Esophagus (tissue), 2 donors: ENCODE results near the gene AVP. TPM values are rescaled to one million over a fixed set of nuclear protein-coding genes. Genes with fewer than 3 reads are reported as not detected.

Experiments used
- H3K27ac ChIP-seq, 2 donors: one replicate each; pipeline ENCODE4 v1.5.1; 2013; ENCODE audit warnings: low read depth in 2 of 2, mild to moderate bottlenecking in 2 of 2, inconsistent platforms in 1 of 2, low read length in 1 of 2, moderate library complexity in 1 of 2
- H3K27me3 ChIP-seq, 2 donors: one replicate each; pipeline ENCODE4 v1.6.1; 2013; ENCODE audit warnings: low read length in 2 of 2, control low read depth in 1 of 2, mild to moderate bottlenecking in 1 of 2; ENCODE audit not compliant: insufficient read depth in 2 of 2, control insufficient read depth in 1 of 2
- H3K36me3 ChIP-seq, 2 donors: one replicate each; pipeline ENCODE4 v1.6.1; 2013; ENCODE audit warnings: low read length in 1 of 2; ENCODE audit not compliant: control insufficient read depth in 2 of 2, insufficient read depth in 2 of 2
- H3K4me1 ChIP-seq, 2 donors: one replicate each; pipeline ENCODE4 v1.6.1; 2013; ENCODE audit warnings: low read length in 1 of 2; ENCODE audit not compliant: control insufficient read depth in 2 of 2, insufficient read depth in 2 of 2
- H3K4me3 ChIP-seq, 2 donors: one replicate each; pipeline ENCODE4 v1.5.1; 2013; ENCODE audit warnings: low read length in 2 of 2, mild to moderate bottlenecking in 2 of 2, low read depth in 1 of 2, moderate library complexity in 1 of 2
- H3K9me3 ChIP-seq, 2 donors: one replicate each; pipeline ENCODE4 v1.6.1; 2013; ENCODE audit warnings: mild to moderate bottlenecking in 2 of 2, low read depth in 1 of 2, low read length in 1 of 2, moderate library complexity in 1 of 2; ENCODE audit not compliant: control insufficient read depth in 2 of 2, insufficient read depth in 1 of 2
- WGBS, 2 donors: extraction: QIAGEN DNeasy Blood & Tissue Kit; methylation state at CpG; one replicate each; pipeline ENCODE4 v1.1.7; 2013; 5-methylcytosine and 5-hydroxymethylcytosine counted together
- polyA plus RNA-seq, 2 donors: library from polyadenylated mRNA; stranded (reverse); fragments of 200-250 nt; gene quantifications; one replicate each; pipeline ENCODE4 v1.2.3, GENCODE V29; 2013
- donor health status: healthy with polysubstance abuse.
- donor health status: Bipolar disorder and iron deficiency.

AVP gene
- polyA plus RNA-seq, 2 donors, result not detected

DNA sequence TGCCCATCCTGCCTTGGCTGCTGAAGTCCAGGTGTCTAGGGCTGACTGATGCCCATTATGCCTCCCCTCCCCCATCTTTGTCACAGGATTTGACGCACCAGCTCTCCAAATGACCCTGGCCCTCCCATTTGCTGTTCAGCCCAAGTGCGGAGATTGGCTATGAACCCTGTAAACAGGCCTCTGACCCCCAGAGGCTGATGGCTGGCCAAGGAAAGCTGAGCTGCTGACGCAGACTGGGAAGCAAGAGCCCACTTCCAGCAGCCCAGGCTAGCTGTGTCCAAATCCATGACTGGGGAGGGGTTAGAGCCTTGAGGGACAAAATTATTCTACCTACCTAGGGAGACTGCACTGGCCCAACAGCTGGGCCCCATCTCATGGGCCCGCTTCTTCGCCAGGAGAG lies 41.9 kb downstream of the AVP start:
- Histone ChIP-seq H3K27ac (peak overlapping the region in 1 of 2 donors; percentile 27), H3K4me1 (peaks cover 0 to 4% of the 10 kb centered on the region in 2 donors), H3K27me3 (no peaks in the 10 kb centered on the region), H3K9me3 (no peaks in the 10 kb centered on the region), H3K4me3 (no peak overlapping the region), H3K36me3 (peaks cover 6 to 8% of the 10 kb centered on the region in 2 donors)
- WGBS, 2 donors, result 87% methylated on average over 5 of the region's 5 CpGs

DNA sequence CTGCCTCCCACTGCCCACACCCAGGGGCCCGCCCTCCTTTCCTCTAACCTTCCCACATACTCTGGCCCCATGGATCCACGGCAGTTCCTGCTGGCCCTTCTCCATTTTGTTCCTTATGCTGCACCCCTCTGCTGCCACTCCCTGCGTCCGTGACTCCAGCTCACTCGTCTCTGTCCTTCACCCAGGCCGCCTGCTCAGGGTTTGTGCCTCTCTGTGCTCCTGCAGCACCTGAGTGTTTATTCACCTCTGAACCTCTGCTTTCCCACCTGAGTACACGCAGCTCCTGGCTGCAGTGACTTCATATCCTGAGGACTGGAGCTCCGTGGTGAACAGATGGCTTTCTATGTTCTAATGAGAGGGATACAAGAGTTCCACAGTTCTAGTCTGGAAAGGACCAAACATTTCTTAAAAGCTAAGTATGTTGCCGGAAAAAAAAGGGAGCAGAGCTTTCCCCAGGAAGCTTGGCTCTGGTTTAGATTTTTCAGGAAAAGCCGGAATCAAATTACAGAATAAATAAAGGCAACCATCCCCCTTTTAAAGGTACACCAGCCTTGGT lies 42.6 kb downstream of the AVP start:
- Histone ChIP-seq H3K4me3 (no peak overlapping the region), H3K27me3 (no peaks in the 10 kb centered on the region), H3K4me1 (peaks cover 0 to 4% of the 10 kb centered on the region in 2 donors), H3K36me3 (peaks cover 13 to 14% of the 10 kb centered on the region in 2 donors), H3K9me3 (no peaks in the 10 kb centered on the region), H3K27ac (peak overlapping the region; percentile 22 to 45)
- WGBS, 2 donors, result 45 to 47% methylated on average over 10 of the region's 10 CpGs

DNA sequence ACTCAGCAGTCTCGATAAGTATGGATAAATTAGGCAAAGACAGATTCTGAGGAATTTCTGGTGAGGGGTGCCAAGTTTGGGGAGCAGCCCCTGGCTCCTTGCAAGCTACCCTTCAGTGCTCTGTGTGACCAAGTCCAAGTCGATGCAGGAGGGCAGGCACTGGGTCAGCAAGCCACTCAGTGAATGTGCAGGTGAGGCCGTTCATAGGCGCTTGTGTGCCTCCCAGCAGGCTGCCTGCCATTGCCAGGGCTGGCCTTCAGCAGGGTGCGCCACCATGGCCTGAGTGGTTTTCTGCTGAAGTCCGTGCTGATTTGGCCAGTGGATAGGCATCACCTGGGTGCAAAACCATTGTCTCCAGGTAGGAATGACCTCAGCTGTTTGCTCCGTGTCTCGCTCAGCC lies 44.4 kb downstream of the AVP start:
- peaks cover 24 to 31% of the 10 kb centered on the region in 2 donors for H3K36me3 ChIP-seq
- H3K9me3 ChIP-seq, result no peaks in the 10 kb centered on the region
- WGBS, 2 donors, result 89 to 93% methylated on average over 8 of the region's 8 CpGs
- no peaks in the 10 kb centered on the region for H3K27me3 ChIP-seq
- no peak overlapping the region for H3K4me3 ChIP-seq
- no peak overlapping the region for H3K27ac ChIP-seq
- peaks cover 0 to 2% of the 10 kb centered on the region in 2 donors for H3K4me1 ChIP-seq

DNA sequence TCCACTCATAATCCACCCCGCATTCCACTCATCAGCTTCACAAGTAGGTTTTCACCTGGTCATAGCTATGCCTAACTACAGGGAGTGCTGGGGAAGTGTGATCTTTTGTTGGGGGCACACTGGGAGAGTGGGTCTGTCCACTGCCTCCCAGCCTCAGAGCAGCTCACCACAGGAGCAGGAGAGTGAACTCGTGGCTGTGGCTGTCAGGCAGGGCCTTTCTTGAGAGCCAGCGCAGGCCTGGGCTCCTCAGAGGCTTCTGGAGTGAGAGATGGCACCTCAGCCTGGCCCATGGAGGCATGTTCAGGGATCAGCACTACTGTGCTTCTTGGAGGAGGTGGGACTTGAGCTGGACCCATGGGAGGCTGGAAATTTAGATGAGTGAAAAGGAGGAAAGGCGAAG lies 45.1 kb downstream of the AVP start:
- H3K27me3 ChIP-seq, result no peaks in the 10 kb centered on the region
- H3K4me3 ChIP-seq, result no peak overlapping the region
- H3K9me3 ChIP-seq, result no peaks in the 10 kb centered on the region
- H3K4me1 ChIP-seq, result no peaks in the 10 kb centered on the region
- WGBS, 2 donors, result 77 to 88% methylated on average over 4 of the region's 4 CpGs
- no peak overlapping the region for H3K27ac ChIP-seq
- peaks cover 24 to 34% of the 10 kb centered on the region in 2 donors for H3K36me3 ChIP-seq

DNA sequence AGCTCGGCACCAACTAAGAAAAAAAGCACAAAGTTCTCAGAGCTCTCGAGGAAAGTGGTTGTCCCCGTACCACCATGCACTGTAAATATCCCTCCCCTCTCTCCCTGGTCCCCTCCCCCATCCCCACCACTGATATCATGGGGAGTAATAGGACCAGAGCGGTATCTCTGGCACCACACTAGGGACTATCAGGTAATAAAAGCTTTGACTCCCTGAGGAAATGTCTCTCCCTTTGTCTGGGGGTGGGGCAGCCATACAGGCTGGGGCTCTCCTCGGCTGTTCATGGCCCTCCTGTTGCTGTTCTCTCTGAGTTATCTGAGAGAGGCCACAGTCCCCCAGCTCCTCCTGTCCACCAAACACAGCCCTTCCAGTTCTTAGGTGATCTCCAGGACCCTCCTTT lies 46.1 kb downstream of the AVP start:
- Histone ChIP-seq H3K27me3 (no peaks in the 10 kb centered on the region), H3K4me3 (no peak overlapping the region), H3K27ac (no peak overlapping the region), H3K9me3 (no peaks in the 10 kb centered on the region), H3K36me3 (peaks cover 24 to 34% of the 10 kb centered on the region in 2 donors), H3K4me1 (no peaks in the 10 kb centered on the region)
- 85 to 89% methylated on average over 5 of the region's 5 CpGs for WGBS, 2 donors

DNA sequence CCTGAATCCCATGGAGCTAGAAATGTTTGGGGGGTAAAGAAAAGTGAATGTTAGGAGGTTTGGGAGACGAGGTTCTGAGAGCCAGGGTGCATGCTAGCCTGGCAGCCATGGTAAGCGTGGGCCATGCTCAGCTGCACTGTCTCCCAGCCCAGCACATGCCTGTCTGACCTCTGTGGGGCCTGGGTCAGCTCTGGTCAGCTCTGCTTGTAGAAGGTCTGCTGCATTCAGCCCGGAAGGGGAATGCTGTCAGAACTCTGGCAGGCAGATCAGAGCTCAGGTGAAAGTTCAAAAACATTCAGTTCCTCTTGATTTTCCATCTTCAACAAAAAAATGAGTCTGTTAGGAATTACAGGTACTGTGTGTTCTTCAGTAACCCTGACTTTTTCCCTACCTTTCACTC lies 46.9 kb downstream of the AVP start:
- no peaks in the 10 kb centered on the region for H3K9me3 ChIP-seq
- H3K4me1 ChIP-seq, result no peaks in the 10 kb centered on the region
- peaks cover 24 to 41% of the 10 kb centered on the region in 2 donors for H3K36me3 ChIP-seq
- H3K4me3 ChIP-seq, result no peak overlapping the region
- WGBS, 2 donors, result 78 to 88% methylated on average over 3 of the region's 3 CpGs
- no peaks in the 10 kb centered on the region for H3K27me3 ChIP-seq
- H3K27ac ChIP-seq, result no peak overlapping the region

DNA sequence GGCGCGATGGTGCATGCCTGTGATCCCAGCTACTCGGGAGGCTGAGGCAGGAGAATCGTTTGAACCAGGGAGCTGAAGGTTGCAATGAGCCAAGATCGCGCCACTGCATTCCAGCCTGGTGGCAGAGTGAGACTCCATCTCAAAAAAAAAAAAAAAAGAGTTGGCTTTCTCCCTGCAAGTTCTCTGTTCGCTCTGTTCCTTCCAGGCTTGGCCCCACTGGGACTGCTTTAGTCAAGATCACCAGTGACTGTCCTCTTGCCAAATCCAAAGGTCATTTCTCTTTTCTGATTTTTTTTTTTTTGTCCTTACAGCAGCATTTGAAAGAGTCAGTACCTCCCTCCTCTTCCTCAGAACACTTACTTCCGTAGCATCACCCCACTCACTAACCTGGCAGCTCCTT lies 51.9 kb downstream of the AVP start:
- H3K27me3 ChIP-seq, result no peaks in the 10 kb centered on the region
- WGBS, 2 donors, result 85 to 89% methylated on average over 8 of the region's 8 CpGs
- no peaks in the 10 kb centered on the region for H3K9me3 ChIP-seq
- H3K4me3 ChIP-seq, result no peak overlapping the region
- no peaks in the 10 kb centered on the region for H3K4me1 ChIP-seq
- no peak overlapping the region for H3K27ac ChIP-seq
- H3K36me3 ChIP-seq, result peaks cover 33 to 45% of the 10 kb centered on the region in 2 donors

Other genes with a start within 250 kb of the AVP start
- gene PCED1A, start 244.1 kb downstream of the AVP start, polyA plus RNA-seq, result 10 to 100 TPM; 18.0 to 49.3 TPM
- 10 to 100 TPM; 28.6 to 35.8 TPM for gene VPS16, start 244.0 kb downstream of the AVP start, polyA plus RNA-seq
- gene PTPRA, start 211.2 kb downstream of the AVP start, polyA plus RNA-seq, result 10 to 100 TPM; 11.5 to 21.7 TPM
- gene GNRH2, start 41.1 kb downstream of the AVP start, polyA plus RNA-seq, result under 1 TPM in 1 of 2 donors, not detected in 1; 0.24 TPM
- gene MRPS26, start 38.7 kb downstream of the AVP start, polyA plus RNA-seq, result 10 to 100 TPM; 57.2 to 67.1 TPM
- gene OXT, start 13.1 kb downstream of the AVP start, polyA plus RNA-seq, result under 1 TPM in 1 of 2 donors, not detected in 1; 0.13 TPM
- 1 to 10 TPM; 6.6 to 9.7 TPM for gene FASTKD5, start 75.1 kb upstream of the AVP start, polyA plus RNA-seq
- 1 to 10 TPM; 2.9 to 3.0 TPM for gene UBOX5, start 75.1 kb upstream of the AVP start, polyA plus RNA-seq
- 1 to 10 TPM; 1.8 TPM for gene LZTS3, start 88.8 kb upstream of the AVP start, polyA plus RNA-seq
- 10 to 100 TPM; 24.0 to 45.8 TPM for gene DDRGK1, start 120.0 kb upstream of the AVP start, polyA plus RNA-seq
- gene ITPA, start 124.8 kb upstream of the AVP start, polyA plus RNA-seq, result 10 to 100 TPM; 55.8 to 73.5 TPM
- 10 to 100 TPM; 11.5 to 19.8 TPM for gene SLC4A11, start 154.5 kb upstream of the AVP start, polyA plus RNA-seq